T47D (cell line): Measurements from ENCODE around the gene MAK.
"Not testable (repeated sequence)": the region's sequence is repeated elsewhere in the genome, so short reads cannot be mapped to it uniquely, and the experiment has no call there.

Source experiments
- DNase-seq, 2 experiments: peaks; one replicate each; pipeline versions ENCODE4 v3.0.0 to v3.0.0-alpha.2; 2011 to 2012; ENCODE audit warnings: low read depth in 1 of 2, low spot score in 1 of 2
- JUND ChIP-seq: IDR thresholded peaks from 2 replicates; pipeline ENCODE4 v1.6.1; 2012; ENCODE audit warnings: low read depth
- in situ Hi-C: cut with HindIII; loops from 2 replicates; pipeline ENCODE4 v1.10.0; 2016; ENCODE audit warnings: low sequenced_read_pairs, low pct_unique_long_range_greater_than_20kb

The MAK gene

DNA sequence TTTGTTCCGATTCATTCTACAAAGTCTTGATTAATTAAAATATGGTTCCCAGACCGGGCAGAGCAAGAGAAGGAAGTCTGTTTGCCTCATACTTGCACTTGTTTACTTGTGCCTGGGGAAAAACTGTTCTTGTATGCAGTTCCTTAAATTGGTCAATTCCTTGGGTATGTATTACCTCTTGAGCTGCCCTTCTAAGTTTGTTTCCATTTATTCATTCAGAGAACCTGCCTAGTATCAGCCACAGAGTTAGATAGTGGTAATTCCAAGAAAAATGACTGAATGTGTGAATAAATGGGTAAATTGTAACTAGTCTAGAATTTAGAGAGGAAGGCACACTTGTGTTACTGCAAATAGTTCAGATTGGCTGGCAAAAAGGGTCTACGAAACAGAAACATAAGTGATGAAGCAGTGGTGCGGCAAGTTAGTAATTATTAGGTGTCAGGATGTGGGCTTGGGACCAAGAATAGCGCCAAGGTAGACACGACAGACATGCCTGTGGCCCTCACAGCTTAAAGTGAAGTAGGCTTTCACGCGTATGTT lies 525 bp upstream of the MAK start:
- in situ Hi-C loops = no loop called here
- DNase-seq = no peak
- TF ChIP-seq JUND = no peak

DNA sequence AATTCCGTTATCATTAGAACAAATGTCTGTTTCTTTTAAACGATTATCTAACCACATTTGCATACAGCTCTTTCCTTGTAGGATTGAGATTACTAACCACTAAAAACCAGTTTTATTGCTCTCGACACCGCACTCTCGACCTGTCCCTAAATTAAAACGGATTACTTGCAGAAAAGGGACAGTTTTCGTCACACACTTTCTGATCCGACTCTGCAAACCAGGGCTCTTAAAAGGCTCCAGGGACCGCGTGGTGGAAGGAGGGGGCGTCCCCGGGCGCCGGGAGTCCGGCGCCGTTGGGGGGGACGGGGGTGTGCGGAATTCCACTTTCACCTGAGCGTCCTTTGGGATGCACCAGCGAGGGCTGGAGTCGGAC lies 731 bp downstream of the MAK start:
- no peak for TF ChIP-seq JUND
- DNase-seq = no peak
- in situ Hi-C loops = no loop called here

DNA sequence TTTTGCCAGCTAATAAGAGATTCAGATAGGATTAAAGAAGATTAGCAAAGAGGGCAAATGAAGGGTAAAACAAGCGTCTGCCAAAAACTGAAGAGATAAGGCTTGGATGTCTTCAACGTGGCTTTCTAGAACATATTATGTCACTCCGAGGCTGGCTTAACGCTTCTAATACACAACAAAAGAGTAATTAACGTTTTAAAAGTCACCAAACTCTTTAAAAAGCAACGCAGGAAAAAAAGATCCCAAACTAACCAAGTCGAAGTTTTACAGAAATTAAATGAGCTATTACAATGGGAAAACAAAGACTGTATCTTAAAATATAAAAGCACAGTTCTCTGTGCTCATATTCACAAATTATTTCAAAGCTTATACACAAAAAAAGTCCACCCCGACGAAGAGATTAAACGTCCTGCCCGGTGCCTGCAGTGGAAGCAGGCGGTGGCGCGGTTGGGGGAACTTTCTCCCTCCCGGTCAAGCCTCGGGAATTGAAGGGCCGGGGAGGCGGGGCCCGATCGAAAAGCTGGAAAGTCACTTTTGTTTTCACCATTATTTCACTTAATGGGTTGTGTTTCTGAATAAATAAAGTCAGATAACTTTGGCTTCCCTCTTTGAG lies 1.2 kb downstream of the MAK start:
- in situ Hi-C loops = no loop called here
- no peak for TF ChIP-seq JUND
- DNase-seq = peak; percentile 9 to 21

DNA sequence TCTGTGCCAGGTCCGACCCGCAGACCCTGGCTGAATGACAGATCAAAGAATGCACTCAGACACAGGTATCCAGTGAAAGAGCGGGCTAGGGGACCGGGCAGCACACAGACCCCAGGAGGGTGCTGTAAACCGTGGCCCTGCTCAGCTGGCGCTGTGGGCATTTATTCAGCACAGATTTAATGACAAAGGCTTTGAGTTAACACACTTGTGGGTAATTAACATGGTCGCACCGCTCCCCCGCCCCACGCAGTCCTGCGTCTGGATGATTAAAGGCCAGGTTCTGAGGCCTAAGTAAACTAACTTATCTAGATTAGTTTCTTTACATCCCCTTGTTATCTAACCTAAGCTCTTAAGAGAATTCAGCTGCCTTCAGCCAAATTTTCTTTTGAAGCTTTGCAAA lies 3.5 kb downstream of the MAK start:
- in situ Hi-C loops = no loop called here
- DNase-seq = no peak
- no peak for TF ChIP-seq JUND

DNA sequence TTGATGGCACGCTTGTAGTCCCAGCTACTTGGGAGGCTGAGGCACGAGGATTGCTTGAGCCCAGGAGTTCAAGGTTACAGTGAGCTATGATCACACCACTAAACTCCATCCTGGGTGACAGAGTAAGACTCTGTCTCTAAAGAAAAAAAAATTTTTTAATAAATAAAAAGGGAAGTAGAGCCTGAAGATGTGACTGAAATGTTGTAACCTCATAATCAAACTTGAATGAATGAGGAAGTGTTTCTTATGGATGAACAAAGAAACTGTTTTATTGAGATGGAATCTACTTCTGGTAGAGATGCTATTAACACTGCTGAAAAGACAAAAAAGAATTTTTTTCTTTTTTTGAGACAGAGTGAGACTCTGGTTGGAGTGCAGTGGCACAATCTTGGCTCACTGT lies 6.7 kb downstream of the MAK start:
- in situ Hi-C loops = no loop called here
- TF ChIP-seq JUND = no peak
- no peak for DNase-seq

DNA sequence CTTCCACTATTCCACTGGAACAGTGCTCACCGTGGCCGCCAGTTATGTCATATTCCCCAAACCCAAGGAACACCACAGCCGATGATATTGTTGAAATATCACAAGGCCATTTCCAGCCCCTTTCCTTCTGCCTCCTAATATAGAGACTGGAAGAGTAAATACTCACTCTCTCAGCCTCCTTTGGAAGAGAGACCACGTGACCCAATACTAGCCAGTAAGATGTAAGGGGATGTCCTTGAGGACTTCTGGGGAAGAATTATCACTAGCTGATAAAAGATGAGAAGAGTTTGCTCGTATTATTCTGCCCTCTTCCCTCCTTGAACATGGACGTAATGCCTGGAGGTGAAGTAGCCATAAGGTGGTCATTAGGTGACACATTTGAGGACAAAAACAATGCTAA lies 13.5 kb downstream of the MAK start:
- no peak for TF ChIP-seq JUND
- in situ Hi-C loops = no loop called here
- DNase-seq = no peak

DNA sequence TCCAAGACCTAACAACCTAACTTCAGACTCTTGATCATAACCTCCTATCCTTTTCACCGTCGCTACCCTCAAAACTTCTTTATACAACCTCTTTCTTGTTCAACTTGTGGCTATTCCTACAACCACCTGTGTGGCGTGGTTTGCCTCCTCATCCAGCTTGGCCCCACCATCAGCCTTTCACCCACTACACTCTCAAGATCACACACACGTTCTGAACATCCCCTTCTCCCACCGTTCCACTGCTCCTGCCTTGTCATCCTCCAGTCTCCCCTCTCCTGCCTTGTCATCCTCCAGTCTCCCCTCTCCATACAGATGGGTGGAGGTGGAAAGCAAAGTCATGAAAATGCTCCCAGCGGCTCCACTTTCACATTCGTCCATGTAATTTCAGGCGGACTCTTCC lies 14.0 kb downstream of the MAK start:
- DNase-seq = no peak
- in situ Hi-C loops = no loop called here

DNA sequence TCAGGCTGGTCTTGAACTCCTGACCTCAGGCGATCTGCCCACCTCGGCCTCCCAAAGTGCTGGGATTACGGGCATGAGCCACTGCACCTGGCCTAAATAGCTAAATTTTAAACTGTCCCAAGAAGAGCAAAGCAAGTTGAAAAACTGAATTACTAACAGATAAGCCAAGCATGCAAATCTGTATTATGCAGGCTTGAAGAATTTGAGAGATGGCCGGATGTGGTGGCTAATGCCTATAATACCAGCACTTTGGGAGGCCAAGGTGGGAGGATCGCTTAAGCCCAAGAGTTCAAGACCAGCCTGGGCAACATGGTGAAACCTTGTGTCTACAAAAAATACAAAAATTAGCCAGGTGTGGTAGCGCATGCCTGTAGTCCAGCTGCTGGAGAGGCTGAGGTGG lies 24.2 kb downstream of the MAK start:
- DNase-seq, in situ Hi-C loops: not testable (repeated sequence)

More for the DNA sequence above, 14.0 kb downstream of the MAK start:
- TF ChIP-seq JUND = no peak

DNA sequence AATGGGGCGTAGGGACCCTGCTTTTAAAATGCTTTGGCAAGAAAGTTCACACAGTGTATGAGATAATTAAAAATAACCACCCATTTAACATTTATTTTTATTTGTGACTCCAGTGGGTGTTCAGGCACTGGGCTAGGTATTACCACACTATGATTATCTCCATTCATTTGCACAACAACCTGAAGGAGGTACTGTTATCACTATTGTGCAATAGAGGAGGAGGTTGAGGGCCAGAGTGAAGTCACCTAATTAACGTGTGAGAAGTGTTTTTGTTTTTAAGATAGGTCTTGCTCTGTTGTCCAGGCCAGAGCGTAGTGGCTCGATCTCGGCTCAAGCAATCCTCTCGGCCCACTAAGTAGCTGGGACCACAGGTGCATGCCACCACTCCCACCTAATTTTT lies 29.2 kb downstream of the MAK start:
- in situ Hi-C loops = no loop called here
- TF ChIP-seq JUND = no peak

DNA sequence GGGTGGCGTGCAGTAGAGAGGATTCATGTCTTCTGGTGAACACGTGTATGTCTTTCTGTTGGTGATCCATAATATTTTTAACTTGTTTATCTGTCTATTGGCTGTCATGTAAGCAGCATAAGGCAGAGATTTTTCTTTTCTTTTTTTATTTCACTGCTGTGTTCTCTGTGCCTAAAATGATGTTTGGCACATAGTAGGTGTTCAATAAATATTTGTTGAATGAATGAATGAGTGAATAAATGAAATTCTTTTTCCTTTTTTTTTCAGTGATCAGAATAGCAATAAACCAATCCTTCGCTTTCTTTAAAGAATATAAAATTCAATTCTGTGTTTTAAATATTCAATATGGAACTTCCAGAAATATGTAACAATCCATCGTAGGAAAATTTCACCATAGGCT lies 30.0 kb downstream of the MAK start:
- DNase-seq = no peak
- in situ Hi-C loops = no loop called here
- no peak for TF ChIP-seq JUND

More for the DNA sequence above, 29.2 kb downstream of the MAK start:
- no peak for DNase-seq

DNA sequence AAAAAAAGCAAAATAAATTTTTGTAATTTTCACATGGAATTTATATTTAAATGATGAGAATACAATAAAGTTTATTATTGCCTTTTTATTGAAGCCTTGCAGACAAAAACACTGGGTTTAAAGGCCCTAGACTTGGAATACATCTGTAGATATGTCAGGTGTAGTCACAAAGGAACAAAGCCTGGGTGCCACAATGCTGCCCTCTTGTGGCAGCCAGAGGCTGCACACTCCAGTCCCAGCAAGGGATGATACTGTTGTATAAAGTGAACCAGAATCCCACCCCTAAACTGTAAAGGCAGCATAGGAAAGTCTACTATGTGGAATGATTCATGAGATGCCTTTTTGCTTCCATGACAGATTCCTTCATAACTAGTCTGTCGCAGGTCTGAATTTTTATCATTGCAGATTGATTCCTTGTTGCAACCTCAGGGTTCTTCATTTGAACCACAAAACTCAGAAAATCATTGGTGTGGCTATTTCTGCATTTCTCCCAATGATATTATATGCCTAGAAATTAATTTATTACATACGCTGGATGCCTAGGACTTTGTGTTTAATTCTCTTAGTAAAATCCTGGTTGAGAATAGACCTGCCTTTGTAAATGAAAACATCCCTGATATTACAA lies 37.0 kb downstream of the MAK start:
- in situ Hi-C loops = no loop called here
- peak; percentile 68 to 69 for DNase-seq

DNA sequence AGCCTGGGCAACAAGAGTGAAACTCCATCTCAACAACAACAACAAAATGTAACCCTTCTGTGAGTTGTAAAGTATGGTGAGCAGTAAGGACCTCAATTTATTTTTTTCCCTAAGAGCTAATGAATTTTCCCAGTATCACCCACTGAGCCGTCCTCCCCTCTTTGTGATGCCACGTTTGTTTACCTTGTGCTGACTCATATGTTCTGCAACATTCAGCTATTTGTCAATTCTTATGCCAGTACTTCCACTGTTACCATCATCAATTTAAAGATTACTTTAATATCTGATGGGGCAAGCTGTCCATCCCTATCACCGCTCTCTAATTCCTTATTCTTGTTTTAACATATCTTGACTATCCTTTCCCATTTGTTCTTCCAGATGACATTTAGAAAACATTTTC lies 37.5 kb downstream of the MAK start:
- in situ Hi-C loops = no loop called here
- peak in 1 of 2 experiments; percentile 10 for DNase-seq
- no peak for TF ChIP-seq JUND

More for the DNA sequence above, 37.0 kb downstream of the MAK start:
- TF ChIP-seq JUND = no peak

DNA sequence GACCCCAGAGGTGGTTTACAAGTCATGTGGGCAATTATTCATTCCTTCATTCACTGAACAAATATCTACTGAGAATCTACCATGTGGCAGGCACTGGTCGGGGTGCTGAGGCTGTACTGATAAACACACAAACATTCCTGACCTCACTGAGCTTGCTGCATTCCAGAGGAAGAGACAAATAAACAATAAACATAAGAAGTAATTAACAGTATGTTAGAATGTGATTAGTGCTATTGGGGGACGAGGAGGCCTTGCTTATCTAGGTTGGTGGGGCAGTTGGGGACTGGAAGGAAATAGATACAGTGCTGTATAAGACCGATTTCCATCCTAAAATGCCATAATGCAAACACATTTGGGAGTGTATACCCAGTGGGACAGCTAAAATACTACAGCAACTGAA lies 44.1 kb downstream of the MAK start:
- no peak for TF ChIP-seq JUND
- DNase-seq = no peak
- in situ Hi-C loops = no loop called here

DNA sequence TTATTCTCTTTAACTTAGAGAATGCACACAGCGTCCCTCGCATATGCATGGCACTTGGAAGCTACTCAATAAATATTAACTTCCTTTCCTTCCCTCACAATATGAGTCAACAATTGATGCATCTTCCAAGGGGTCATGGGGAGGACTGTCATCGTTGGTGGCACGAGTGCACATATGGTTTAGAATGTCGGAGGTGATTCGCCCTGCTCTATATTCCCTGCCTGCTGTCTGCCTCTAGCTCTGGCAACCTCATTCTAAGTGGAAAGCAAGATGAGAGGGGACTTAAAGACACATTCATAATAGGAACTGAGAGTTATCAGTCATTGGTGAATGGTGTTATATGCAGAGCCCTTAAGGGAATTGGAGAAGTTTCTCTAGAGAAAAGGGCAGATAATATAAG lies 44.6 kb downstream of the MAK start:
- in situ Hi-C loops = no loop called here
- no peak for TF ChIP-seq JUND
- DNase-seq = no peak
